Bronchial epithelial cell (primary cell): ENCODE data around the gene SYPL2. TPM values are rescaled to one million over a fixed set of nuclear protein-coding genes. Genes with fewer than 3 reads are reported as not detected.

ENCODE experiments used
- DNase-seq: peaks from one replicate; pipeline ENCODE4 v3.0.0-alpha.2; 2010; ENCODE audit warnings: low read depth
- FAIRE-seq: peaks from 2 replicates; lab custom pipeline; 2011; peaks lifted over from hg19 to GRCh38; lab: Jason Lieb, UNC
- H3K27me3 ChIP-seq: 2 replicates; pipeline ENCODE4 v1.5.1; 2011; ENCODE audit warnings: low read length; ENCODE audit not compliant: control insufficient read depth, insufficient read depth
- H3K36me3 ChIP-seq: 2 replicates; pipeline ENCODE4 v1.5.1; 2011; ENCODE audit warnings: low read length; ENCODE audit not compliant: control insufficient read depth, insufficient read depth
- H3K4me3 ChIP-seq: 2 replicates; pipeline ENCODE4 v1.5.1; 2011; ENCODE audit warnings: mild to moderate bottlenecking, low read depth, low read length, control low read depth
- total RNA-seq: library from RNA; depleted of rRNA; stranded (reverse); fragments of >200 nt; gene quantifications from 2 replicates; pipeline ENCODE4 v1.2.1, GENCODE V29; 2014
- TF ChIP-seq, protein P1 (sequence below): IDR thresholded peaks from 2 replicates; pipeline ENCODE4 v1.5.1; 2011; ENCODE audit warnings: mild to moderate bottlenecking, moderate library complexity, low read length, control low read depth, inconsistent platforms; ENCODE audit not compliant: insufficient read depth, severe bottlenecking

The SYPL2 gene
- total RNA-seq, 1 donor from 2014 or later = not detected

DNA sequence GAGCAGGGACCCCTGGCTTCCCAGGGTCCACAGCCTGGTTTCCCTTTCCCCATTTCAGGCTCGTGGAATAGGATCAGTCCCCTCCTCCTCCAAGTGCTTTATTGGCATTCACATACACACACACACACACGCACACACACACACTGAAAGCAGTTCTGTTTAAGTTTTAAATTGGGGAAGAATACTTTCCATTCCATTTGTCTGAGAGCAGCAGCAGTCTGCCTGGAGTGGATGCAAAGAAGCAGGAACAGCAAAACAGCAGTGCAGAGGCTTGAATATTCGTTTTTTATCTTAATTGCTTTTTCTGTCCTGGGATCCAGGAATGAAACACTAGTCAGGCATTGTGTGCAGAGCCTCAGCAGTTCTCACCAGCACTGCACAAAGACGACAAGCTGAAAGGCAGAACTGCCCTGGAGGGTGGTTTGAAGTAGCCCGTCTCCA, 34.6 kb downstream of the SYPL2 start:
- Histone ChIP-seq H3K36me3 (peaks cover 10% of the 10 kb centered on the region), H3K4me3 (no peak overlapping the region), H3K27me3 (no peaks in the 10 kb centered on the region)
- TF ChIP-seq, protein P1, sequence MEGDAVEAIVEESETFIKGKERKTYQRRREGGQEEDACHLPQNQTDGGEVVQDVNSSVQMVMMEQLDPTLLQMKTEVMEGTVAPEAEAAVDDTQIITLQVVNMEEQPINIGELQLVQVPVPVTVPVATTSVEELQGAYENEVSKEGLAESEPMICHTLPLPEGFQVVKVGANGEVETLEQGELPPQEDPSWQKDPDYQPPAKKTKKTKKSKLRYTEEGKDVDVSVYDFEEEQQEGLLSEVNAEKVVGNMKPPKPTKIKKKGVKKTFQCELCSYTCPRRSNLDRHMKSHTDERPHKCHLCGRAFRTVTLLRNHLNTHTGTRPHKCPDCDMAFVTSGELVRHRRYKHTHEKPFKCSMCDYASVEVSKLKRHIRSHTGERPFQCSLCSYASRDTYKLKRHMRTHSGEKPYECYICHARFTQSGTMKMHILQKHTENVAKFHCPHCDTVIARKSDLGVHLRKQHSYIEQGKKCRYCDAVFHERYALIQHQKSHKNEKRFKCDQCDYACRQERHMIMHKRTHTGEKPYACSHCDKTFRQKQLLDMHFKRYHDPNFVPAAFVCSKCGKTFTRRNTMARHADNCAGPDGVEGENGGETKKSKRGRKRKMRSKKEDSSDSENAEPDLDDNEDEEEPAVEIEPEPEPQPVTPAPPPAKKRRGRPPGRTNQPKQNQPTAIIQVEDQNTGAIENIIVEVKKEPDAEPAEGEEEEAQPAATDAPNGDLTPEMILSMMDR = no peak
- FAIRE-seq (no peak), DNase-seq (no peak)

DNA sequence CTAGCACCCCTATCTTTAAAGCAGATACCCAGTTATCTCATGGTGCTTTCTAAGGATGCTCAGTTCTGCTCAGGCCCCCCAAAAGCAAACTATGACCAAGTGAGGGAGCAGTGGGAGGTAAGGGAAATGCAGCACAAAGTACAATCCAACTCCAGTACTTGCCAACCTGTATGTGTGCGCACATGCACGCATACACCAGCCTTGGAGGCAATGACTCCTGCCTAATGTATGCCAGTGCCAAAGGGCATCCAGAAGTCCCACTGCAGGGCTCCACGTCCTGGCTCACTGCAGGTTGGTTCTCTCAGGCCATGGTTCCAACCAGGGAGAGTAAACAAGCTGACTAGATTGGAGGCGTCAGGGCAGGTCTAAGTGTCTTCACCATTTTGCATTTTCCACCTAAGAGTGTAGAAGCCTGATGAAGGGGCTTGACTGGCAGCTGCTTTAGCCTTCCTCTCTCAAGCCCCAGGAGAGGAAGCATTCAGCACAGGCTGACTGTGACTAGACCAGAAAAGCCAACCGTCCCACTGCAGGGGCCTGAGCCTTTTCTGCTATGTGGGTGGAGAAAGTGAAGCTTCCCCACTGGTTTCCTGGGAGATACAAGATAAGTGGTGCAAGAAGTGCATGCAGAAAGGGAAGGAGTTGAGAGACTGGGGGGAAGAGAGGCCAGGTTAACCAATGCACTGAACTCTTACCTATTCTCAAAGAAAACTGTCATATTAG, 35.5 kb downstream of the SYPL2 start:
- no peak for DNase-seq
- no peak for FAIRE-seq
- Histone ChIP-seq H3K27me3 (no peaks in the 10 kb centered on the region), H3K4me3 (no peak overlapping the region), H3K36me3 (peaks cover 7% of the 10 kb centered on the region)
- TF ChIP-seq, protein P1 = no peak

DNA sequence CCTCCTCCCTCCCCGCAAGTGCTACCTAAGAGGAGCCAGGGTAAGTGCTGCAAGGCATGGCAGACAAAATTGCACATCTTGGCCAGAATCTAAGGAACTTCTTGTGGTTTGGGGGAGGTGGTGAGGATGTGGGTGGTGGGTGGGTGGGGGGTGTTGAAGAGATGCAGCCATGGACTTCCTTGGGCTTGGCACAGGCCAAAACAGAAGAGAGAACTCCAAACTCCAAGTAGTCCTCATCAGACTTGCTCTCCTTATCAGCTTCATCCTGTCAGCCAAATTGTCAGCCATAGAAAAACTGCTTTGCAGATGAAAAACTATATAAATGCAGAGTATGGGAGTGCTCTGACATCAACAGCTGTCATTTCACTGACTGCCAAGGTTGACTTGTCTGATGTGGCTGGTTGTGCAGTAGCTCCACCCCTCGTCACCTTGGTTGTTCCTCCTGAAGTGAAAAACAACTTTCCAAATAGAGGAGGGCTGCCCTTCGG, 36.1 kb downstream of the SYPL2 start:
- H3K36me3 ChIP-seq = peaks cover 3% of the 10 kb centered on the region
- H3K4me3 ChIP-seq = no peak overlapping the region
- H3K27me3 ChIP-seq = no peaks in the 10 kb centered on the region
- TF ChIP-seq, protein P1 = no peak
- DNase-seq (no peak), FAIRE-seq (no peak)

DNA sequence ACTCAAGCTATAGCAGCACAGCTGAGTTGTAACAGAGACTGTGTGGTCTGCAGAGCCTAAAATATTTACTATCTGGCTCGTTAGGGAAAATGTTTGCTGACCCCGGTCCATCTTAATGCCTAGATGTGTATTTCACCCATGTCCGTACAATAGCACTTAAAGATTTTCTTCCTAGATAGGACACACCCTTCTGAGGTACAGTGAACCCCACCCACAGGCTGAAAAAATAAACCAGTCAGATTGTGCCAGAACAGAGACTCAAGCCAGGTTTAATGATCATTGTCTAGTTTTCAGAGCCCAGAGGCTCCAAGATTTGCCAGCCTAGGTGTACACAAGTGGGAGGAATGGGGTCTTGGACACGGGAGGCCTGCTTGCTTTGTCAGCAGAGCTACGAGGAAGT, 37.6 kb downstream of the SYPL2 start:
- no peak overlapping the region for H3K4me3 ChIP-seq
- peaks cover 3% of the 10 kb centered on the region for H3K27me3 ChIP-seq
- DNase-seq (no peak), FAIRE-seq (no peak)
- TF ChIP-seq, protein P1 = no peak
- peaks cover 1% of the 10 kb centered on the region for H3K36me3 ChIP-seq

- TF ChIP-seq, protein P1 = no peak
- H3K4me3 ChIP-seq = no peak overlapping the region
Observed at GRCh38 chr1:109504974-109505373, 38.6 kb downstream of the SYPL2 start.

More at GRCh38 chr1:109504974-109505373, 38.6 kb downstream of the SYPL2 start:
- DNase-seq (no peak), FAIRE-seq (no peak)
- Histone ChIP-seq H3K36me3 (peaks cover 1% of the 10 kb centered on the region), H3K27me3 (peaks cover 3% of the 10 kb centered on the region)
